Measurements from ENCODE around the gene HS3ST4. TPM values are rescaled to one million over a fixed set of nuclear protein-coding genes. Genes with fewer than 3 reads are reported as not detected.

Gene HS3ST4
- total RNA-seq, result 1 to 10 TPM in 1 of 4 donors, under 1 TPM in 2, not detected in 1; 0.49 to 1.4 (median 0.64) TPM

DNA sequence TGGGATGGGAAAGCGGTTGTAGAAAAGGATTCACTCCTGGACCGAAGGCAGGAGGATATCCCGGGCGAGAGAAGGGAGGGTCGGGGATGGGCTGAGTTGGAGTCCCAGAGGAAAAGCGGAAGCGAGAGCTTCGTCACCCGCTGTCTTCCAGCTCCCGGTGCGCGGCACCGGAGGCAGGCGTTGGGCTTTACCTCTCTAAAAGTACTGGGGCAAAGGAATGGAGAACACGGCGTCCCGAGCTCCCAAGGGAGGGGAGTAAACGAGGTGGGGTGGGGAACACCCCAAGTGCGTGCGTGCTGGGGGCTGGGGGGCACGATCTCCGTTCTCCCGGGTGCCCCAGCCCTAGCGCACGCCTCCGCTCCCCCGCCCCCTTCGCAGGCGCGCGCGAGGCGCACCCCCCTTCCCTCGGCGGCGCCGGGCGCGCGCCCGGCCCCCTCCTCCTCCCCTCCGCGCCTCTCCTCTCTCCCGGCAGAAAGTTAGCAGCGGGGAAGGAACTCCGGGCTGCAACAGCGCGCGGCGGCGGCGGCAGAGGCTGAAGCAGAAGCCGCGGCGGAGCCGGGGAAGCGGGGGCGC is at the start of gene HS3ST4:
Gene HS3ST4 (plus strand): TSS at position 441 of the 573 bp plus-strand sequence.
- 0% methylated on average over 18 of the region's 58 CpGs for WGBS
- H3K27me3 ChIP-seq, result peaks cover 72% of the 10 kb centered on the region
- H3K9me3 ChIP-seq, result no peaks in the 10 kb centered on the region
- H3K27ac ChIP-seq, result no peak within 1 kb of the TSS
- no peaks in the 10 kb centered on the region for H3K36me3 ChIP-seq
- H3K4me3 ChIP-seq, result peak within 1 kb of the TSS; percentile 50
- DNase-seq (ENCODE audit: low spot score in 2 of 2), result no peak
- H3K4me1 ChIP-seq, result peaks cover 16% of the 10 kb centered on the region
- TF ChIP-seq, protein P1, sequence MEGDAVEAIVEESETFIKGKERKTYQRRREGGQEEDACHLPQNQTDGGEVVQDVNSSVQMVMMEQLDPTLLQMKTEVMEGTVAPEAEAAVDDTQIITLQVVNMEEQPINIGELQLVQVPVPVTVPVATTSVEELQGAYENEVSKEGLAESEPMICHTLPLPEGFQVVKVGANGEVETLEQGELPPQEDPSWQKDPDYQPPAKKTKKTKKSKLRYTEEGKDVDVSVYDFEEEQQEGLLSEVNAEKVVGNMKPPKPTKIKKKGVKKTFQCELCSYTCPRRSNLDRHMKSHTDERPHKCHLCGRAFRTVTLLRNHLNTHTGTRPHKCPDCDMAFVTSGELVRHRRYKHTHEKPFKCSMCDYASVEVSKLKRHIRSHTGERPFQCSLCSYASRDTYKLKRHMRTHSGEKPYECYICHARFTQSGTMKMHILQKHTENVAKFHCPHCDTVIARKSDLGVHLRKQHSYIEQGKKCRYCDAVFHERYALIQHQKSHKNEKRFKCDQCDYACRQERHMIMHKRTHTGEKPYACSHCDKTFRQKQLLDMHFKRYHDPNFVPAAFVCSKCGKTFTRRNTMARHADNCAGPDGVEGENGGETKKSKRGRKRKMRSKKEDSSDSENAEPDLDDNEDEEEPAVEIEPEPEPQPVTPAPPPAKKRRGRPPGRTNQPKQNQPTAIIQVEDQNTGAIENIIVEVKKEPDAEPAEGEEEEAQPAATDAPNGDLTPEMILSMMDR (IDR thresholded peaks at IDR 0.05), result no peak
- no peak for TF ChIP-seq EP300 (IDR thresholded peaks at IDR 0.05)
- TF ChIP-seq POLR2A (IDR thresholded peaks at IDR 0.05), result no peak
- no peak for TF ChIP-seq POLR2AphosphoS5 (IDR thresholded peaks at IDR 0.05)

DNA sequence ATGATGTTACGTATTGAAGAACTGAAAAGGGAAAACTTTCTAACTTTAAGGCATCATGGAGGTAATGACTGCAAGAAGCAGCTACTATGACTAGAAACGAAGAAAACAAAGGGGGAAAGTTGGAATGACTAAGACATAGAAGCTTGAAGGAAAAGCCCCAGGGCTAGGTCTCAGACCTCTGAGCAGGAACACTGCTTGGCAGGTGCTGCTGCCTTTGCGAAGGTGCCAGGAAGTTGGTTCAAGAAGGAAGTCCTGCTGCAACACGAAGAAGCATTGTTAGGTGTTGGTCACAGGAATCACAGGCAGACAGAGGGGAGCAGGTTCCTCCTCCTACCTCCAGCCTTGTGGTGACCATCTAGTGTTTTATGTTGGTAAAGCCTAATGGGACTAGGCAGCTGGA is 48.1 kb upstream of the HS3ST4 start:
- TF ChIP-seq POLR2A (IDR thresholded peaks at IDR 0.05), result no peak
- no peak for TF ChIP-seq POLR2AphosphoS5 (IDR thresholded peaks at IDR 0.05)
- TF ChIP-seq, protein P1 (IDR thresholded peaks at IDR 0.05), result no peak
- TF ChIP-seq EP300 (IDR thresholded peaks at IDR 0.05), result no peak
- H3K27me3 ChIP-seq, result no peaks in the 10 kb centered on the region
- no peak overlapping the region for H3K4me3 ChIP-seq
- no peaks in the 10 kb centered on the region for H3K36me3 ChIP-seq
- DNase-seq (ENCODE audit: low spot score in 2 of 2), result no peak
- 65% methylated on average over 4 of the region's 4 CpGs for WGBS
- H3K4me1 ChIP-seq, result no peaks in the 10 kb centered on the region
- H3K9me3 ChIP-seq, result peaks cover 3% of the 10 kb centered on the region
- H3K27ac ChIP-seq, result no peak overlapping the region

- Histone ChIP-seq H3K9me3 (no peaks in the 10 kb centered on the region), H3K27me3 (no peaks in the 10 kb centered on the region), H3K4me1 (no peaks in the 10 kb centered on the region), H3K4me3 (no peak overlapping the region), H3K36me3 (no peaks in the 10 kb centered on the region), H3K27ac (no peak overlapping the region)
- DNase-seq (ENCODE audit: low spot score in 2 of 2), result no peak
- WGBS, result 100% methylated on average over 2 of the region's 2 CpGs
- TF ChIP-seq POLR2AphosphoS5 (IDR thresholded peaks at IDR 0.05) (no peak), EP300 (IDR thresholded peaks at IDR 0.05) (no peak), POLR2A (IDR thresholded peaks at IDR 0.05) (no peak)
- TF ChIP-seq, protein P1 (IDR thresholded peaks at IDR 0.05), result no peak
Measured at GRCh38 chr16:25656639-25657038, 35.1 kb upstream of the HS3ST4 start.

DNA sequence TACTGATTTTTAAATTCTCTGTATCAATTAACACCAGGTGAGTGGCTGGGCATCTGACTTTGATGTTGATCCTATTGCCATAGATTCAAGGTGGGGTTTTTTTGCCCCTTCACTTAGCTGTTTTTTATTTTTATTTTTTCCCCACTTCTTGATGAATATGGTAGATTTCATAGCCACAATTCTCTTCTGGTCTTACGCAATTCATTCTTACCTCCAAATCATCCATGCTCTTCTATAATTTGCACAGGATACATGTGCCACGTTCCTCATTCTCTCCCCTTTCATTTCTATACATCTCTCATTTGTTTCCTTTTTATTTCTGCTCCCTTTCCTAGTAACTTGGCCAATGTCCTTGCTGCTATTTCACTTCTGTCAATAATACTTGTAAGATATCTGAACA is 14.9 kb upstream of the HS3ST4 start:
- H3K9me3 ChIP-seq, result no peaks in the 10 kb centered on the region
- H3K36me3 ChIP-seq, result no peaks in the 10 kb centered on the region
- H3K4me3 ChIP-seq, result no peak overlapping the region
- TF ChIP-seq, protein P1 (IDR thresholded peaks at IDR 0.05), result no peak
- TF ChIP-seq EP300 (IDR thresholded peaks at IDR 0.05), result no peak
- TF ChIP-seq POLR2A (IDR thresholded peaks at IDR 0.05), result no peak
- TF ChIP-seq POLR2AphosphoS5 (IDR thresholded peaks at IDR 0.05), result no peak
- no peak overlapping the region for H3K27ac ChIP-seq
- WGBS, result 69% methylated on average over 2 of the region's 2 CpGs
- H3K27me3 ChIP-seq, result no peaks in the 10 kb centered on the region
- DNase-seq (ENCODE audit: low spot score in 2 of 2), result no peak
- no peaks in the 10 kb centered on the region for H3K4me1 ChIP-seq

GRCh38 chr16:25679511-25679910 is 12.2 kb upstream of the HS3ST4 start:
- no peak for TF ChIP-seq POLR2A (IDR thresholded peaks at IDR 0.05)
- TF ChIP-seq, protein P1 (IDR thresholded peaks at IDR 0.05), result no peak
- TF ChIP-seq EP300 (IDR thresholded peaks at IDR 0.05), result no peak
- Histone ChIP-seq H3K4me3 (no peak overlapping the region), H3K27me3 (no peaks in the 10 kb centered on the region), H3K27ac (no peak overlapping the region), H3K9me3 (no peaks in the 10 kb centered on the region), H3K4me1 (no peaks in the 10 kb centered on the region), H3K36me3 (no peaks in the 10 kb centered on the region)
- 49% methylated on average over 5 of the region's 5 CpGs for WGBS
- DNase-seq (ENCODE audit: low spot score in 2 of 2), result no peak

Measured in suprapubic skin (tissue), 4 donors.